ENCODE data around the gene NOS1.

NOS1 gene

DNA sequence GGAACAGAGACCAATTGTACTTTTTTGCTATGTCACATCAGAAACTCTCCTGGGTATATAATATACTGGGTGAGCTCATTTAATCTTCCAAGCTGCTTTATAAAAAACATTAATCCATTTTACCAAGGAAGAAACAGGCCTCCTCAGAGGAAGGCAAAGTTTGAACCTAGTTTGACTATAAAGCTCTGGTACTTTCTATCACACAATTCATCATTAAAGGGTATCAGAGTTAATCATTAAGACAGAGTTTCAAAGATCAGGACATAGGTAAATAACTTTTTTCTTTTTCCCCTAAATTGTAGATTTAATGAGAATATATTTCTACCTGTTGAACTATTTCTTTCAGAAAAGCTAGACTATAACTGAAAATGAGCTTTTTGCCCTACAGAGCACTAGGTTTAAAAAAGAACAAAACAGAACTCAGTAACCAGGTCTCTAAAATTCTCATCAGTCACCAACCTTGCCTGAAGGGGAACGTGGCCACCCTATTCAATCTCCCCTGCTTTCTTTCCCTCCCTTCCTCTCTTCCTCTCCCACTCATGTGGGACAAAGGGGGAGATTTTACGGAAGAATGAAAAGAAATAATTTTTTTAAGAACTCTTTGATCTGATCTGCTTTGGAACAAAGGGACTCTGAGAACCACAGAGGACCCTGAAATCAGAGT, 189.8 kb downstream of the NOS1 start:
- Histone ChIP-seq H2BK15ac (ENCODE audit: low read depth, poor library complexity, severe bottlenecking) (no peak overlapping the region), H3K79me1 (replicated peaks; ENCODE audit: low read length, poor library complexity, severe bottlenecking) (peaks cover 31% of the 10 kb centered on the region), H4K91ac (ENCODE audit: low read length) (no peak overlapping the region), H3K14ac (ENCODE audit: low read length in 2 of 2) (no peak overlapping the region), H3K18ac (ENCODE audit: low read depth in 1 of 2, low read length in 2 of 2) (no peak overlapping the region), H2BK5ac (ENCODE audit: low read depth, low read length, poor library complexity, severe bottlenecking) (no peak overlapping the region), H2AFZ (ENCODE audit: low read depth, low read length) (no peak overlapping the region), H3K4me2 (ENCODE audit: low read length, poor library complexity, severe bottlenecking) (no peak overlapping the region), H3K36me3 (ENCODE audit: control insufficient read depth in 1 of 2, insufficient read depth in 2 of 2, low read depth in 1 of 2, low read length in 2 of 2) (peaks cover 38 to 87% of the 10 kb centered on the region in 2 experiments), H3K27ac (ENCODE audit: low read length, poor library complexity, severe bottlenecking) (no peak overlapping the region), H4K8ac (ENCODE audit: low read length) (no peak overlapping the region), H3K4ac (ENCODE audit: low read depth in 1 of 2, low read length in 2 of 2) (no peak overlapping the region), H3K9me3 (ENCODE audit: control insufficient read depth, low read length) (no peaks in the 10 kb centered on the region), H3K27me3 (ENCODE audit: control insufficient read depth in 1 of 2, insufficient read depth in 1 of 2, low read length in 2 of 2) (no peaks in the 10 kb centered on the region), H2BK120ac (ENCODE audit: low read depth, low read length) (no peak overlapping the region), H3K4me1 (ENCODE audit: control insufficient read depth, insufficient read depth, low read depth, low read length) (no peaks in the 10 kb centered on the region), H3K4me3 (ENCODE audit: insufficient read depth in 1 of 2, low read depth in 1 of 2, low read length in 2 of 2) (no peak overlapping the region), H2AK5ac (ENCODE audit: low read length, severe bottlenecking) (no peak overlapping the region), H3K23ac (ENCODE audit: low read length in 2 of 2) (no peak overlapping the region), H3K9ac (ENCODE audit: low read length) (no peak overlapping the region), H2BK12ac (ENCODE audit: low read length in 2 of 2) (no peak overlapping the region)
- WGBS: 100% methylated on average over 1 of the region's 2 CpGs
- DNase-seq: no peak

DNA sequence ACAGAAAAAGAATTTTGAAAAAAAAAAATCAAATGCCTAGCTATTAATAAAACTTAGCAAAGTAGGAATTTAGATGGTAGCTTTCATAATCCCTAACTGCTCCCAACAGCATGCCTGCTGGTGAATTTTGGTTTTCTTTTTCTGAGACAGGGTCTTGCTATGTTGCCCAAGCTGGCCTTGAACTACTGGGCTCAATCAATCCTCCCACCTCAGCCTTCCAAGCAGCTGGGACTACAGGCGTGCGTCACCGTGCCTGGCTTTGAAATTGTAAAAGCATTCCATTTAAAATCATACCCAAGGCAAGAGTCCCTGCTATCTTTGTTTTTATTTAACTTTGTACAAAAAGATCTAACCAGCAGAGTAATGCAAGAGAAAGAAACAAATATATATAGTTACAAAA, 191.9 kb downstream of the NOS1 start:
- Histone ChIP-seq H2BK15ac (ENCODE audit: low read depth, poor library complexity, severe bottlenecking) (no peak overlapping the region), H2BK12ac (ENCODE audit: low read length in 2 of 2) (no peak overlapping the region), H2BK120ac (ENCODE audit: low read depth, low read length) (no peak overlapping the region), H3K27me3 (ENCODE audit: control insufficient read depth in 1 of 2, insufficient read depth in 1 of 2, low read length in 2 of 2) (no peaks in the 10 kb centered on the region), H3K9ac (ENCODE audit: low read length) (no peak overlapping the region), H3K14ac (ENCODE audit: low read length in 2 of 2) (no peak overlapping the region), H3K23ac (ENCODE audit: low read length in 2 of 2) (no peak overlapping the region), H2AFZ (ENCODE audit: low read depth, low read length) (no peak overlapping the region), H4K91ac (ENCODE audit: low read length) (no peak overlapping the region), H3K4me1 (ENCODE audit: control insufficient read depth, insufficient read depth, low read depth, low read length) (no peaks in the 10 kb centered on the region), H3K79me1 (replicated peaks; ENCODE audit: low read length, poor library complexity, severe bottlenecking) (peaks cover 25% of the 10 kb centered on the region), H4K8ac (ENCODE audit: low read length) (no peak overlapping the region), H3K4me2 (ENCODE audit: low read length, poor library complexity, severe bottlenecking) (no peak overlapping the region), H3K18ac (ENCODE audit: low read depth in 1 of 2, low read length in 2 of 2) (no peak overlapping the region), H3K4me3 (ENCODE audit: insufficient read depth in 1 of 2, low read depth in 1 of 2, low read length in 2 of 2) (no peak overlapping the region), H3K36me3 (ENCODE audit: control insufficient read depth in 1 of 2, insufficient read depth in 2 of 2, low read depth in 1 of 2, low read length in 2 of 2) (peaks cover 43 to 85% of the 10 kb centered on the region in 2 experiments), H3K9me3 (ENCODE audit: control insufficient read depth, low read length) (no peaks in the 10 kb centered on the region), H2AK5ac (ENCODE audit: low read length, severe bottlenecking) (no peak overlapping the region), H2BK5ac (ENCODE audit: low read depth, low read length, poor library complexity, severe bottlenecking) (no peak overlapping the region), H3K4ac (ENCODE audit: low read depth in 1 of 2, low read length in 2 of 2) (no peak overlapping the region), H3K27ac (ENCODE audit: low read length, poor library complexity, severe bottlenecking) (no peak overlapping the region)
- 100% methylated on average over 1 of the region's 3 CpGs for WGBS
- DNase-seq: no peak

DNA sequence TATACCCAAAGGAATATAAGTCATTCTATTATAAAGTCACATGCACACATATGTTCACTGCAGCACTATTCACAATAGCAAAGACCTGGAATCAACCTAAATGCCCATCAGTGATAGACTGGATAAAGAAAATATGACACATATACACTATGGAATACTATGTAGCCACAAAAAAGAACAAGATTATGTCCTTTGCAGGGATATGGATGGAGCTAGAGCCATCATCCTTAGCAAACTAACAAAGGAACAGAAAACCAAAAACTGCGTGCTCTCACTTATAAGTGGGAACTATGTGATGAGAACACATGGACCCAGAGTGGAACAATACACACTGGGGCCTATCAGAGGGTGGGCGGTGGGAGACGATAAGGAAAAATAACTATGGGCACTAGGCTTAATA, 192.4 kb downstream of the NOS1 start:
- Histone ChIP-seq H2AFZ (ENCODE audit: low read depth, low read length) (no peak overlapping the region), H2BK120ac (ENCODE audit: low read depth, low read length) (no peak overlapping the region), H3K18ac (ENCODE audit: low read depth in 1 of 2, low read length in 2 of 2) (no peak overlapping the region), H2BK12ac (ENCODE audit: low read length in 2 of 2) (no peak overlapping the region), H3K27ac (ENCODE audit: low read length, poor library complexity, severe bottlenecking) (no peak overlapping the region), H3K23ac (ENCODE audit: low read length in 2 of 2) (no peak overlapping the region), H2AK5ac (ENCODE audit: low read length, severe bottlenecking) (no peak overlapping the region), H3K14ac (ENCODE audit: low read length in 2 of 2) (no peak overlapping the region), H3K27me3 (ENCODE audit: control insufficient read depth in 1 of 2, insufficient read depth in 1 of 2, low read length in 2 of 2) (no peaks in the 10 kb centered on the region), H3K9ac (ENCODE audit: low read length) (no peak overlapping the region), H2BK5ac (ENCODE audit: low read depth, low read length, poor library complexity, severe bottlenecking) (no peak overlapping the region), H4K91ac (ENCODE audit: low read length) (no peak overlapping the region), H3K4me3 (ENCODE audit: insufficient read depth in 1 of 2, low read depth in 1 of 2, low read length in 2 of 2) (no peak overlapping the region), H2BK15ac (ENCODE audit: low read depth, poor library complexity, severe bottlenecking) (no peak overlapping the region), H3K9me3 (ENCODE audit: control insufficient read depth, low read length) (no peaks in the 10 kb centered on the region), H3K36me3 (ENCODE audit: control insufficient read depth in 1 of 2, insufficient read depth in 2 of 2, low read depth in 1 of 2, low read length in 2 of 2) (peaks cover 42 to 83% of the 10 kb centered on the region in 2 experiments), H3K4me2 (ENCODE audit: low read length, poor library complexity, severe bottlenecking) (no peak overlapping the region), H4K8ac (ENCODE audit: low read length) (no peak overlapping the region), H3K4ac (ENCODE audit: low read depth in 1 of 2, low read length in 2 of 2) (no peak overlapping the region), H3K4me1 (ENCODE audit: control insufficient read depth, insufficient read depth, low read depth, low read length) (no peaks in the 10 kb centered on the region), H3K79me1 (replicated peaks; ENCODE audit: low read length, poor library complexity, severe bottlenecking) (peaks cover 23% of the 10 kb centered on the region)
- 100% methylated on average over 3 of the region's 3 CpGs for WGBS
- DNase-seq: no peak

DNA sequence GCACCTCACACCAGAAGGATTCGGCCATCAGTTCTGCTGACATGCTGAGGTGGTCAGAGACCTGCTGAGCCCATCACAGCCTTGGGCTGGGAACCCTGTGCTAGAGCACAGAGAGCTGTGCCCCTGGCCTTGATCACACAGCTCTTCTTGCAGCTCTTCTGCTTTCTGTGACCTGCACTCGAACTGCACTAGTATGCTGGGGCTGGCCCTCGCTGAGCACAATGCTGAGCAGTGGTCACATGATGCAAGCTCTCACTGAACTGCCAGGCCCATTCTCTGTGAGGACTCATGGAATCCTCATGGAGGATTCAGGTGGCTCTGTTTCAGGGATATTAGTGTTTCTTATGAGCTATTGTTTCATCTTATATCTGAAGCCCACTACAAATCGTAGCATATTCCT, 193.7 kb downstream of the NOS1 start:
- Histone ChIP-seq H3K27me3 (ENCODE audit: control insufficient read depth in 1 of 2, insufficient read depth in 1 of 2, low read length in 2 of 2) (no peaks in the 10 kb centered on the region), H3K27ac (ENCODE audit: low read length, poor library complexity, severe bottlenecking) (no peak overlapping the region), H3K18ac (ENCODE audit: low read depth in 1 of 2, low read length in 2 of 2) (peak overlapping the region in 1 of 2 experiments; percentile 0), H2BK15ac (ENCODE audit: low read depth, poor library complexity, severe bottlenecking) (no peak overlapping the region), H4K8ac (ENCODE audit: low read length) (no peak overlapping the region), H3K4me1 (ENCODE audit: control insufficient read depth, insufficient read depth, low read depth, low read length) (no peaks in the 10 kb centered on the region), H3K36me3 (ENCODE audit: control insufficient read depth in 1 of 2, insufficient read depth in 2 of 2, low read depth in 1 of 2, low read length in 2 of 2) (peaks cover 42 to 83% of the 10 kb centered on the region in 2 experiments), H3K79me1 (replicated peaks; ENCODE audit: low read length, poor library complexity, severe bottlenecking) (peaks cover 23% of the 10 kb centered on the region), H2BK120ac (ENCODE audit: low read depth, low read length) (no peak overlapping the region), H4K91ac (ENCODE audit: low read length) (no peak overlapping the region), H3K4me2 (ENCODE audit: low read length, poor library complexity, severe bottlenecking) (no peak overlapping the region), H2AK5ac (ENCODE audit: low read length, severe bottlenecking) (no peak overlapping the region), H2BK12ac (ENCODE audit: low read length in 2 of 2) (no peak overlapping the region), H3K23ac (ENCODE audit: low read length in 2 of 2) (no peak overlapping the region), H2BK5ac (ENCODE audit: low read depth, low read length, poor library complexity, severe bottlenecking) (no peak overlapping the region), H3K9me3 (ENCODE audit: control insufficient read depth, low read length) (no peaks in the 10 kb centered on the region), H3K14ac (ENCODE audit: low read length in 2 of 2) (peak overlapping the region in 1 of 2 experiments; percentile 59), H3K9ac (ENCODE audit: low read length) (no peak overlapping the region), H3K4ac (ENCODE audit: low read depth in 1 of 2, low read length in 2 of 2) (no peak overlapping the region), H3K4me3 (ENCODE audit: insufficient read depth in 1 of 2, low read depth in 1 of 2, low read length in 2 of 2) (no peak overlapping the region), H2AFZ (ENCODE audit: low read depth, low read length) (no peak overlapping the region)
- whole genome bisulfite sequencing: 89% methylated on average over 4 of the region's 4 CpGs
- no peak for DNase-seq
